B cell (primary cell): Measurements from ENCODE around the gene CILP2. TPM values are rescaled to one million over a fixed set of nuclear protein-coding genes. Genes with fewer than 3 reads are reported as not detected.

Experiments used
- ATAC-seq: fragments of 200-7000 bp; cut with Tn5 transposase; one replicate; pipeline ENCODE4 v1.10.0; 2021; ENCODE audit warnings: low read depth, mild to moderate bottlenecking, moderate number of reproducible peaks, moderate library complexity
- CTCF ChIA-PET: fragments of 350-600 bp; sonication (Branson Sonifier 250); formaldehyde crosslinking; loops from one replicate; lab custom pipeline; 2021; ENCODE audit warnings: antibody characterized with exemption, inconsistent platforms; lab: Charles Lee
- POLR2A ChIA-PET: fragments of 350-600 bp; sonication (Branson Sonifier 250); formaldehyde crosslinking; loops from one replicate; lab custom pipeline; 2021; ENCODE audit warnings: antibody characterized with exemption; lab: Charles Lee
- DNase-seq: peaks from one replicate; pipeline ENCODE4 v3.0.0; 2013
- H2AFZ ChIP-seq: 2 replicates; pipeline ENCODE4 v1.6.1; 2012; ENCODE audit warnings: mild to moderate bottlenecking, low read depth, low read length; ENCODE audit not compliant: insufficient read depth, poor library complexity, severe bottlenecking
- H3K27ac ChIP-seq, 2 donors: 1 replicate in 1 of 2; 2 replicates in 1 of 2; pipeline ENCODE4 v1.5.1; 2012 to 2013; ENCODE audit warnings: low read length in 2 of 2, mild to moderate bottlenecking in 2 of 2, moderate library complexity in 1 of 2
- H3K27me3 ChIP-seq, 4 experiments: fragments of 200-600 bp in 1 of 4; sonication (generic) in 1 of 4; replicated peaks in 1 of 4; 1 replicate in 2 of 4; 2 replicates in 2 of 4; pipeline versions ENCODE4 v1.6.1 to v1.7.0; 2013 to 2016; ENCODE audit warnings: low read length in 3 of 4, mild to moderate bottlenecking in 2 of 4, mixed read lengths in 1 of 4, moderate library complexity in 1 of 4; ENCODE audit not compliant: insufficient read depth in 4 of 4, control insufficient read depth in 3 of 4; ENCODE audit errors: control extremely low read depth in 1 of 4
- H3K36me3 ChIP-seq, 2 experiments: replicated peaks in 1 of 2; 1 replicate in 1 of 2; 2 replicates in 1 of 2; pipeline versions ENCODE4 v1.6.1 to v1.7.1; 2013; ENCODE audit warnings: low read length in 1 of 2; ENCODE audit not compliant: insufficient read depth in 2 of 2, control insufficient read depth in 1 of 2; ENCODE audit errors: control extremely low read depth in 1 of 2, extremely low read depth in 1 of 2
- H3K4me1 ChIP-seq, 2 donors: fragments of 200-600 bp in 1 of 2; sonication (generic) in 1 of 2; 1 replicate in 1 of 2; 2 replicates in 1 of 2; pipeline versions ENCODE4 v1.5.1 to v1.6.1; 2013 to 2017; ENCODE audit warnings: low read length in 2 of 2; ENCODE audit not compliant: control insufficient read depth in 2 of 2, insufficient read depth in 2 of 2
- H3K4me2 ChIP-seq: replicated peaks from 2 replicates; pipeline ENCODE3; 2012; ENCODE audit warnings: mild to moderate bottlenecking, low read depth, low read length; ENCODE audit not compliant: poor library complexity, severe bottlenecking
- H3K4me3 ChIP-seq, 5 experiments: fragments of 200-600 bp in 1 of 5; sonication (generic) in 1 of 5; 1 replicate in 3 of 5; 2 replicates in 2 of 5; pipeline versions ENCODE4 v1.5.1 to v1.7.0; 2011 to 2016; ENCODE audit warnings: low read length in 4 of 5, mild to moderate bottlenecking in 4 of 5, low read depth in 2 of 5, control low read depth in 1 of 5, moderate library complexity in 1 of 5; ENCODE audit not compliant: insufficient read depth in 1 of 5; ENCODE audit errors: control extremely low read depth in 1 of 5, extremely low read depth in 1 of 5
- H3K79me2 ChIP-seq: fragments of 200-600 bp; sonication (generic); one replicate; pipeline ENCODE4 v1.6.0; 2016; ENCODE audit warnings: low read length; ENCODE audit not compliant: control insufficient read depth, insufficient read depth
- H3K9ac ChIP-seq: fragments of 200-600 bp; sonication (generic); 2 replicates; pipeline ENCODE4 v1.6.1; 2017; ENCODE audit warnings: mild to moderate bottlenecking, low read length, moderate library complexity
- H3K9me3 ChIP-seq, 3 donors: one replicate each; pipeline versions ENCODE4 v1.6.1 to v1.7.1; 2013; ENCODE audit warnings: low read length in 2 of 3; ENCODE audit not compliant: control insufficient read depth in 2 of 3, insufficient read depth in 1 of 3; ENCODE audit errors: control extremely low read depth in 1 of 3
- H4K20me1 ChIP-seq: 2 replicates; pipeline ENCODE4 v1.6.0; 2012; ENCODE audit warnings: mild to moderate bottlenecking, low read length; ENCODE audit not compliant: insufficient read depth, control insufficient read depth, poor library complexity, severe bottlenecking
- H3K27ac Mint-ChIP-seq: one replicate; pipeline ENCODE4 v1.8.0; 2021; ENCODE audit warnings: mixed read lengths
- H3K27me3 Mint-ChIP-seq: one replicate; pipeline ENCODE4 v1.8.0; 2021; ENCODE audit warnings: mixed read lengths
- H3K4me1 Mint-ChIP-seq: one replicate; pipeline ENCODE4 v1.8.0; 2021; ENCODE audit warnings: mixed read lengths
- H3K4me3 Mint-ChIP-seq: one replicate; pipeline ENCODE4 v1.8.0; 2021; ENCODE audit warnings: mixed read lengths
- H3K9me3 Mint-ChIP-seq: one replicate; pipeline ENCODE4 v1.8.0; 2022; ENCODE audit warnings: mixed read lengths; ENCODE audit not compliant: insufficient read depth
- EZH2 ChIP-seq: IDR thresholded peaks from 2 replicates; pipeline ENCODE4 v1.6.1; 2012; ENCODE audit warnings: borderline replicate concordance, low read depth, mild to moderate bottlenecking, moderate library complexity, low read length; ENCODE audit not compliant: insufficient read depth, poor library complexity, severe bottlenecking
- whole genome bisulfite sequencing: methylation state at CpG from one replicate; pipeline ENCODE4 v1.1.5; 2013; ENCODE audit warnings: missing lambda C conversion rate; ENCODE audit not compliant: insufficient coverage; 5-methylcytosine and 5-hydroxymethylcytosine counted together
- intact Hi-C: fragments of 100-400 bp; cut with micrococcal nuclease; formaldehyde crosslinking; loops from one replicate; pipeline ENCODE4 v1.10.0; 2022
- polyA plus RNA-seq: library from polyadenylated mRNA; depleted of rRNA; stranded (reverse); fragments of >200 nt; gene quantifications from 2 replicates; pipeline ENCODE4 v1.2.3, GENCODE V29; 2012
- total RNA-seq, 2 donors: library from RNA; stranded (reverse); fragments of 120-200 nt in 1 of 2; gene quantifications; 1 replicate in 1 of 2; 2 replicates in 1 of 2; pipeline versions ENCODE4 v1.2.3 to v1.2.4, GENCODE V29; 2013 to 2022
- TF ChIP-seq, protein P1 (sequence below): fragments of 200-600 bp; IDR thresholded peaks from one replicate; pipeline ENCODE4 v1.8.0; 2022; ENCODE audit warnings: antibody characterized with exemption, mild to moderate bottlenecking

Gene CILP2
- total and polyA plus RNA-seq, 2 donors (not counting 1 experiment from before 2014, with no cell fraction given): 0.04 to 0.12 TPM

DNA sequence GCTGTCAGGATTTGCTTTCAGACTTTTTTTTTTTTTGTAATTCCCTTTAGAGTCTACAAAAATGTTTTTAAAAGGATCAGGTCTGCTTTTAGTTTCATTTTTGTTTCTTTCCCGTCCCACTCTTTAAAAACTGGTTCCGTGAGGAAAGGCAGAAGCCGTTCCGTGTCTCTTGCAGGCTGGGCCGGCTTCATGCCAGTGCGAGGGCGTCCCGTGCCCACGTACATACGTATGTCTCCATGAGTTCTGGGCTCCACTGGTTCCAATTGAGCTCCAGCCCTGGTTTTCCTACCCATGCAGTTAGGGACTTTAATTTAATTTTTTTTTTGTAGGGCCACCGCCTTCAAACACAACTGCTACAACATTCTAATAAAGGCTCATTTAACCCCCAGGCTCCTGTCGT lies 31.5 kb upstream of the CILP2 start:
- H3K4me2 ChIP-seq: no peak overlapping the region
- peaks cover 0 to 54% of the 10 kb centered on the region in 2 experiments for H3K36me3 ChIP-seq
- H3K4me1 ChIP-seq: no peaks in the 10 kb centered on the region
- H3K9ac ChIP-seq: no peak overlapping the region
- H3K27ac ChIP-seq: no peak overlapping the region
- Mint-ChIP-seq H3K27me3 (no peaks in the 10 kb centered on the region), H3K9me3 (no peaks in the 10 kb centered on the region), H3K4me3 (no peak overlapping the region), H3K27ac (no peak overlapping the region), H3K4me1 (no peaks in the 10 kb centered on the region)
- POLR2A ChIA-PET: interaction anchor here (0.7 to 0.8 kb wide), 2 partner anchors 8 to 11 kb away, joined by 3 to 4 read pairs; no protein-coding TSS in a partner anchor
- H3K9me3 ChIP-seq: peaks cover 0 to 4% (median 0%) of the 10 kb centered on the region in 3 donors
- intact Hi-C loops: no loop called here
- H2AFZ ChIP-seq: no peak overlapping the region
- H3K4me3 ChIP-seq: no peak overlapping the region
- WGBS: 95% methylated on average over 8 of the region's 12 CpGs
- H4K20me1 ChIP-seq: no peaks in the 10 kb centered on the region
- no peaks in the 10 kb centered on the region for H3K27me3 ChIP-seq
- CTCF ChIA-PET: no interaction called here
- no peaks in the 10 kb centered on the region for H3K79me2 ChIP-seq
- ATAC-seq: no peak
- DNase-seq: no peak
- TF ChIP-seq, protein P1, sequence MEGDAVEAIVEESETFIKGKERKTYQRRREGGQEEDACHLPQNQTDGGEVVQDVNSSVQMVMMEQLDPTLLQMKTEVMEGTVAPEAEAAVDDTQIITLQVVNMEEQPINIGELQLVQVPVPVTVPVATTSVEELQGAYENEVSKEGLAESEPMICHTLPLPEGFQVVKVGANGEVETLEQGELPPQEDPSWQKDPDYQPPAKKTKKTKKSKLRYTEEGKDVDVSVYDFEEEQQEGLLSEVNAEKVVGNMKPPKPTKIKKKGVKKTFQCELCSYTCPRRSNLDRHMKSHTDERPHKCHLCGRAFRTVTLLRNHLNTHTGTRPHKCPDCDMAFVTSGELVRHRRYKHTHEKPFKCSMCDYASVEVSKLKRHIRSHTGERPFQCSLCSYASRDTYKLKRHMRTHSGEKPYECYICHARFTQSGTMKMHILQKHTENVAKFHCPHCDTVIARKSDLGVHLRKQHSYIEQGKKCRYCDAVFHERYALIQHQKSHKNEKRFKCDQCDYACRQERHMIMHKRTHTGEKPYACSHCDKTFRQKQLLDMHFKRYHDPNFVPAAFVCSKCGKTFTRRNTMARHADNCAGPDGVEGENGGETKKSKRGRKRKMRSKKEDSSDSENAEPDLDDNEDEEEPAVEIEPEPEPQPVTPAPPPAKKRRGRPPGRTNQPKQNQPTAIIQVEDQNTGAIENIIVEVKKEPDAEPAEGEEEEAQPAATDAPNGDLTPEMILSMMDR: no peak
- no peak for TF ChIP-seq EZH2

DNA sequence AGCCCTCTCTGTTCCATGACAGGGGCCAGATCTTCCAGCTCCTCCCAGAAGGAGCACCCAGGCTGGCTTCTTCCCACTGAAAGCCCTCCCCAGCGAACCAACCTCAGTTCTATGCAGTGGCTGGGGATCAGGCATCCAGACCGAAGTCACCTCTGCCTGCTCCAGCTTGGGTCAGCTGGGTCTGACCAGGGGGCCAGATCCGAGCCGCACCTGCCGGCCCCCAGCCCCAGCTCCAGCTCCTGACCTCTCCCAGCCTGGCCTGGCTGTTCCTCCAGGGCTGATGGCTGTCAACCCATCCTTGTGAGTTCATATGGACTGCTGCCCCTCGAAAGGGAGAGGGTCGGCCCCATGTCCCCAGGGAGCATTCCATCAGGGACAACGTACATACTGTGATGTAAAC lies 30.7 kb upstream of the CILP2 start:
- peaks cover 0 to 4% (median 0%) of the 10 kb centered on the region in 3 donors for H3K9me3 ChIP-seq
- ChIA-PET POLR2A (interaction anchor here (0.6 kb wide), 1 partner anchor 133 kb away, joined by 3 read pairs; no protein-coding TSS in a partner anchor), CTCF (no interaction called here)
- intact Hi-C loops: no loop called here
- DNase-seq (no peak), ATAC-seq (no peak)
- Mint-ChIP-seq H3K27me3 (no peaks in the 10 kb centered on the region), H3K9me3 (no peaks in the 10 kb centered on the region), H3K4me1 (no peaks in the 10 kb centered on the region), H3K4me3 (no peak overlapping the region), H3K27ac (no peak overlapping the region)
- WGBS: 95% methylated on average over 7 of the region's 8 CpGs
- no peak overlapping the region for H3K4me2 ChIP-seq
- no peaks in the 10 kb centered on the region for H3K79me2 ChIP-seq
- no peak overlapping the region for H3K4me3 ChIP-seq
- no peak for TF ChIP-seq EZH2
- TF ChIP-seq, protein P1: no peak
- H3K36me3 ChIP-seq: peaks cover 0 to 46% of the 10 kb centered on the region in 2 experiments
- H3K27me3 ChIP-seq: no peaks in the 10 kb centered on the region
- no peak overlapping the region for H3K9ac ChIP-seq
- H2AFZ ChIP-seq: no peak overlapping the region
- H3K4me1 ChIP-seq: no peaks in the 10 kb centered on the region
- H4K20me1 ChIP-seq: no peaks in the 10 kb centered on the region
- H3K27ac ChIP-seq: no peak overlapping the region
